Endothelial cell of umbilical vein (primary cell): ENCODE data around the gene SNN. TPM values are rescaled to one million over a fixed set of nuclear protein-coding genes. Genes with fewer than 3 reads are reported as not detected.

Source experiments
- BruUV-seq: library from RNA; stranded (reverse); fragments of 400-500 nt; replicated peaks from 2 replicates; lab custom pipeline; 2021; lab: Mats Ljungman, UMichigan
- CTCF ChIA-PET: fragments of 300-600, 350-600 bp; sonication (Branson Sonifier 250); formaldehyde crosslinking; loops from one replicate; lab custom pipeline; 2021; ENCODE audit warnings: antibody characterized with exemption, inconsistent platforms; lab: Charles Lee
- POLR2A ChIA-PET: fragments of 300-600, 350-600 bp; sonication (Branson Sonifier 250); formaldehyde crosslinking; loops from one replicate; lab custom pipeline; 2021; ENCODE audit warnings: antibody characterized with exemption, inconsistent platforms; lab: Charles Lee
- DNase-seq: peaks from one replicate; pipeline ENCODE4 v3.0.0-alpha.2; 2011; ENCODE audit warnings: low read depth, low spot score
- FAIRE-seq: peaks from 2 replicates; lab custom pipeline; 2011; peaks lifted over from hg19 to GRCh38; lab: Jason Lieb, UNC
- H2AFZ ChIP-seq: 2 replicates; pipeline ENCODE4 v1.6.0; 2012; ENCODE audit warnings: low read depth, low read length, control low read depth, inconsistent platforms
- H3K27ac ChIP-seq: 2 replicates; pipeline ENCODE4 v1.5.1; 2011; ENCODE audit warnings: low read depth, mild to moderate bottlenecking, control low read depth, low read length, moderate library complexity; ENCODE audit not compliant: insufficient read depth
- H3K27me3 ChIP-seq, 2 experiments: 2 replicates each; pipeline versions ENCODE4 v1.6.0 to v1.6.1; 2011; ENCODE audit warnings: low read length in 2 of 2, mixed read lengths in 1 of 2; ENCODE audit not compliant: control insufficient read depth in 2 of 2, insufficient read depth in 2 of 2
- H3K36me3 ChIP-seq, 2 experiments: 2 replicates in 1 of 2; 3 replicates in 1 of 2; pipeline ENCODE4 v1.5.1; 2011; ENCODE audit warnings: low read length in 2 of 2, mild to moderate bottlenecking in 1 of 2, moderate library complexity in 1 of 2; ENCODE audit not compliant: control insufficient read depth in 2 of 2, insufficient read depth in 2 of 2; ENCODE audit errors: extremely low read depth in 1 of 2
- H3K4me1 ChIP-seq: 3 replicates; pipeline ENCODE4 v1.5.1; 2011; ENCODE audit warnings: mild to moderate bottlenecking, low read length; ENCODE audit not compliant: control insufficient read depth, insufficient read depth; ENCODE audit errors: extremely low read depth
- H3K4me2 ChIP-seq: 2 replicates; pipeline ENCODE4 v1.6.1; 2011; ENCODE audit warnings: low read length, control low read depth, mixed read lengths; ENCODE audit not compliant: insufficient read depth
- H3K4me3 ChIP-seq, 3 experiments: fragments of 200-600 bp in 1 of 3; sonication (generic), shearing (Covaris generic) in 1 of 3; replicated peaks in 1 of 3; 2 replicates each; pipeline ENCODE4 v1.5.1; 2011 to 2016; ENCODE audit warnings: control low read depth in 3 of 3, low read length in 3 of 3, mild to moderate bottlenecking in 2 of 3, inconsistent platforms in 1 of 3, low read depth in 1 of 3, moderate library complexity in 1 of 3; ENCODE audit not compliant: insufficient read depth in 1 of 3
- H3K79me2 ChIP-seq: 2 replicates; pipeline ENCODE4 v1.6.0; 2012; ENCODE audit warnings: low read length, inconsistent platforms; ENCODE audit not compliant: control insufficient read depth, insufficient read depth
- H3K9ac ChIP-seq: replicated peaks from 2 replicates; pipeline ENCODE3; 2011; ENCODE audit warnings: low read length, control low read depth; ENCODE audit not compliant: insufficient read depth; ENCODE audit errors: extremely low read depth
- H3K9me1 ChIP-seq: replicated peaks from 3 replicates; pipeline ENCODE4 v1.6.0; 2011; ENCODE audit warnings: mild to moderate bottlenecking, low read length; ENCODE audit not compliant: control insufficient read depth, insufficient read depth; ENCODE audit errors: extremely low read depth
- H3K9me3 ChIP-seq: replicated peaks from 2 replicates; pipeline ENCODE4 v1.5.1; 2012; ENCODE audit warnings: low read length, inconsistent platforms; ENCODE audit not compliant: control insufficient read depth, insufficient read depth
- H4K20me1 ChIP-seq: replicated peaks from 2 replicates; pipeline ENCODE3; 2011; ENCODE audit warnings: mild to moderate bottlenecking, low read length; ENCODE audit not compliant: control insufficient read depth, insufficient read depth; ENCODE audit errors: extremely low read depth
- EZH2 ChIP-seq: IDR thresholded peaks from 2 replicates; pipeline ENCODE4 v1.6.1; 2012; ENCODE audit warnings: borderline replicate concordance, low read depth, mild to moderate bottlenecking, moderate library complexity, low read length, inconsistent platforms; ENCODE audit not compliant: severe bottlenecking
- FOS ChIP-seq: IDR thresholded peaks from 2 replicates; pipeline ENCODE4 v1.6.1; 2011; ENCODE audit warnings: mild to moderate bottlenecking, low read length, moderate library complexity, borderline replicate concordance; ENCODE audit not compliant: insufficient read depth
- JUN ChIP-seq: IDR thresholded peaks from 2 replicates; pipeline ENCODE4 v1.6.1; 2011; ENCODE audit warnings: borderline replicate concordance, low read depth; ENCODE audit not compliant: insufficient read length, insufficient read depth
- MYC ChIP-seq: IDR thresholded peaks from one replicate; pipeline ENCODE4 v1.6.1; 2011; ENCODE audit warnings: mild to moderate bottlenecking, low read depth, low read length
- dilution Hi-C: fragments of 300-500 bp; cut with MboI; formaldehyde crosslinking; loops from one replicate; pipeline ENCODE4 v1.15.0; 2019; ENCODE audit warnings: low sequenced_read_pairs; ENCODE audit not compliant: extremely low pct_ligation_motif_present
- intact Hi-C: fragments of 100-400 bp; cut with micrococcal nuclease; formaldehyde crosslinking; loops from one replicate; pipeline ENCODE4 v1.10.0; 2022
- polyA plus RNA-seq, 4 experiments: library from polyadenylated mRNA; depleted of rRNA in 3 of 4; stranded (reverse) in 3 of 4; unstranded in 1 of 4; fragments of >200 nt; gene quantifications; 2 replicates each; pipeline versions ENCODE4 v1.2.1 to v1.2.3, GENCODE V29; 2011 to 2012; ENCODE audit warnings: missing spikeins in 1 of 4
- total RNA-seq: library from RNA; stranded (reverse); gene quantifications from 2 replicates; pipeline ENCODE4 v1.2.3, GENCODE V29; 2021
- TF ChIP-seq, protein P1 (sequence below): IDR thresholded peaks from 2 replicates; pipeline ENCODE4 v1.6.1; 2011; ENCODE audit not compliant: insufficient read depth, insufficient read length

Gene SNN
- total and polyA plus RNA-seq, 2 donors (not counting 3 experiments of a cell fraction or from before 2014, with no cell fraction given): 17.7 to 24.1 TPM

- intact Hi-C loops: no loop called here
- Histone ChIP-seq H3K9me1 (no peaks in the 10 kb centered on the region), H3K4me2 (no peak overlapping the region), H3K36me3 (peaks cover 13 to 29% of the 10 kb centered on the region in 2 experiments), H3K9me3 (no peaks in the 10 kb centered on the region), H3K27ac (no peak overlapping the region), H4K20me1 (no peaks in the 10 kb centered on the region), H3K4me3 (no peak overlapping the region), H3K27me3 (no peaks in the 10 kb centered on the region), H3K4me1 (no peaks in the 10 kb centered on the region), H2AFZ (no peak overlapping the region), H3K9ac (no peak overlapping the region), H3K79me2 (no peaks in the 10 kb centered on the region)
- dilution Hi-C loops: no loop called here
- ChIA-PET CTCF (no interaction called here), POLR2A (no interaction called here)
- DNase-seq (no peak), FAIRE-seq (no peak)
- TF ChIP-seq, protein P1, sequence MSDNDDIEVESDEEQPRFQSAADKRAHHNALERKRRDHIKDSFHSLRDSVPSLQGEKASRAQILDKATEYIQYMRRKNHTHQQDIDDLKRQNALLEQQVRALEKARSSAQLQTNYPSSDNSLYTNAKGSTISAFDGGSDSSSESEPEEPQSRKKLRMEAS: no peak
- peak; percentile 36 for TF ChIP-seq JUN
- peak; percentile 19 for TF ChIP-seq FOS
- BruUV-seq: no TSS peak
These were observed 14.4 kb downstream of the SNN start for GRCh38 chr16:11682655-11683096.

DNA sequence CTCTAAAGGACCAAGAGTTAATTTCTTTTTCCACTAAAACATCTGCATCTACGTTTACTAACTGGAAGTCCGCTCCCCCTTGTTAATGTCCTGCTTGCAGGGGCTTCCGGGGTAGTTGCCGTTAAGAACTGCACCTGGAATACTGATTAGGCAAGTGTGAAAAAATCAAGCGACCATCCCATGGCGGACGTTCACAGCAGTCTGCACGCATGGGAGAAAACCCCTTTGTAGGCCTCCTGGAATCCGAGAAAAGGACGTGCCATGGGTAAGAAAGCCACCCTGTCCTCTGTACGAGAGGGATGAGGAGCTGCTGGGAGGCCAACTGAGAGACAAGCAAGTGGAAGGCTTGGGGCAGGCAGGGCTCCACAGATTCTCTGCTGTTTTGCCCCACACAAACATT is 14.9 kb downstream of the SNN start:
- intact Hi-C loops: no loop called here
- BruUV-seq: no TSS peak

More for the DNA sequence above, 14.9 kb downstream of the SNN start:
- dilution Hi-C loops: no loop called here
- TF ChIP-seq MYC (no peak), EZH2 (no peak)
- H3K9me1 ChIP-seq: no peaks in the 10 kb centered on the region
- H3K4me3 ChIP-seq: no peak overlapping the region
- peaks cover 16 to 28% of the 10 kb centered on the region in 2 experiments for H3K36me3 ChIP-seq
- ChIA-PET CTCF (interaction anchor here (0.5 kb wide), 1 partner anchor 317 kb away, joined by 4 read pairs; no protein-coding TSS in a partner anchor), POLR2A (no interaction called here)
- H3K27me3 ChIP-seq: no peaks in the 10 kb centered on the region
- no peaks in the 10 kb centered on the region for H3K79me2 ChIP-seq
- no peak overlapping the region for H3K4me2 ChIP-seq
- H3K9ac ChIP-seq: no peak overlapping the region
- DNase-seq: no peak
- H3K27ac ChIP-seq: no peak overlapping the region
- no peak for FAIRE-seq
- no peaks in the 10 kb centered on the region for H3K9me3 ChIP-seq
- no peaks in the 10 kb centered on the region for H4K20me1 ChIP-seq
- no peaks in the 10 kb centered on the region for H3K4me1 ChIP-seq
- H2AFZ ChIP-seq: no peak overlapping the region
